ENCODE data around the gene TBK1. TPM values are rescaled to one million over a fixed set of nuclear protein-coding genes. Genes with fewer than 3 reads are reported as not detected.
A peak's percentile ranks its signal among the peaks of the same experiment; 100 is the strongest.

Gene TBK1
- total RNA-seq: 33.6 and 42.4 TPM in 2 replicates

- H3K9me3 Mint-ChIP-seq: no peaks in the 10 kb centered on the region
- H3K36me3 Mint-ChIP-seq (ENCODE audit: low read depth): peaks cover 31% of the 10 kb centered on the region
- DNase-seq (ENCODE audit: low spot score): peak; percentile 74
- no peaks in the 10 kb centered on the region for H3K27me3 Mint-ChIP-seq (ENCODE audit: insufficient read depth)
- peaks cover 47% of the 10 kb centered on the region for H3K4me1 Mint-ChIP-seq (ENCODE audit: low read depth)
- intact Hi-C loops (cut with micrococcal nuclease): loop anchor here (1.0 to 5.0 kb wide), 9 partner anchors 9 to 1850 kb away; partner anchors contain the start of genes GNS, KICS2 and XPOT
- H3K4me3 Mint-ChIP-seq: peak within 1 kb of the TSS; percentile 97
- peak within 1 kb of the TSS; percentile 94 for H3K27ac Mint-ChIP-seq
Observed at GRCh38 chr12:64451687-64452558, at the start of gene TBK1. Gene TBK1, plus strand, starts transcription at chr12:64452120. Its CDS starts 3,751 bp downstream, at chr12:64455871.

GRCh38 chr12:64402181-64402580 lies 49.7 kb upstream of the TBK1 start:
- Mint-ChIP-seq H3K9me3 (no peaks in the 10 kb centered on the region), H3K4me3 (no peak overlapping the region), H3K27ac (no peak overlapping the region), H3K27me3 (ENCODE audit: insufficient read depth) (no peaks in the 10 kb centered on the region), H3K36me3 (ENCODE audit: low read depth) (peaks cover 5% of the 10 kb centered on the region), H3K4me1 (ENCODE audit: low read depth) (peaks cover 15% of the 10 kb centered on the region)
- no peak for DNase-seq (ENCODE audit: low spot score)
- intact Hi-C loops (cut with micrococcal nuclease): loop anchor here (10.0 kb wide), 1 partner anchor 283 kb away; no protein-coding TSS in a partner anchor

- H3K4me1 Mint-ChIP-seq (ENCODE audit: low read depth): peaks cover 20% of the 10 kb centered on the region
- no peaks in the 10 kb centered on the region for H3K27me3 Mint-ChIP-seq (ENCODE audit: insufficient read depth)
- peaks cover 5% of the 10 kb centered on the region for H3K36me3 Mint-ChIP-seq (ENCODE audit: low read depth)
- DNase-seq (ENCODE audit: low spot score): peak; percentile 92
- H3K4me3 Mint-ChIP-seq: peak within 1 kb of the TSS; percentile 95
- no peaks in the 10 kb centered on the region for H3K9me3 Mint-ChIP-seq
- H3K27ac Mint-ChIP-seq: peak within 1 kb of the TSS; percentile 99
- intact Hi-C loops (cut with micrococcal nuclease): loop anchor here (1.0 to 10.0 kb wide), 9 partner anchors 19 to 1801 kb away; partner anchors contain the start of genes GNS, KICS2, LEMD3 and RASSF3
Observed at GRCh38 chr12:64403707-64404469, 48.0 kb upstream of the TBK1 start, which contains the start of gene XPOT. Gene XPOT, plus strand, starts transcription at chr12:64404392. Its CDS starts 5,644 bp downstream, at chr12:64410036.

- Mint-ChIP-seq H3K9me3 (no peaks in the 10 kb centered on the region), H3K27me3 (ENCODE audit: insufficient read depth) (no peaks in the 10 kb centered on the region), H3K36me3 (ENCODE audit: low read depth) (peaks cover 5% of the 10 kb centered on the region), H3K27ac (peak overlapping the region; percentile 99), H3K4me3 (peak overlapping the region; percentile 95), H3K4me1 (ENCODE audit: low read depth) (peaks cover 19% of the 10 kb centered on the region)
- intact Hi-C loops (cut with micrococcal nuclease): loop anchor here (1.0 to 10.0 kb wide), 11 partner anchors 14 to 1898 kb away; partner anchors contain the start of genes GNS, HELB, KICS2 and LEMD3
- peak; percentile 50 for DNase-seq (ENCODE audit: low spot score)
Observed at GRCh38 chr12:64404470-64405256, 47.3 kb upstream of the TBK1 start.

GRCh38 chr12:64407342-64408223 lies 44.3 kb upstream of the TBK1 start:
- Mint-ChIP-seq H3K4me3 (no peak overlapping the region), H3K27ac (peak overlapping the region; percentile 13), H3K9me3 (no peaks in the 10 kb centered on the region), H3K27me3 (ENCODE audit: insufficient read depth) (no peaks in the 10 kb centered on the region), H3K4me1 (ENCODE audit: low read depth) (peaks cover 15% of the 10 kb centered on the region), H3K36me3 (ENCODE audit: low read depth) (peaks cover 19% of the 10 kb centered on the region)
- intact Hi-C loops (cut with micrococcal nuclease): loop anchor here (10.0 kb wide), 1 partner anchor 277 kb away; no protein-coding TSS in a partner anchor
- no peak for DNase-seq (ENCODE audit: low spot score)

- DNase-seq (ENCODE audit: low spot score): no peak
- Mint-ChIP-seq H3K27me3 (ENCODE audit: insufficient read depth) (no peaks in the 10 kb centered on the region), H3K36me3 (ENCODE audit: low read depth) (peaks cover 38% of the 10 kb centered on the region), H3K27ac (no peak overlapping the region), H3K4me3 (no peak overlapping the region), H3K4me1 (ENCODE audit: low read depth) (peaks cover 22% of the 10 kb centered on the region), H3K9me3 (no peaks in the 10 kb centered on the region)
- intact Hi-C loops (cut with micrococcal nuclease): no loop called here
Observed at GRCh38 chr12:64411427-64411826, 40.5 kb upstream of the TBK1 start.

GRCh38 chr12:64412459-64412858 lies 39.5 kb upstream of the TBK1 start:
- no peaks in the 10 kb centered on the region for H3K27me3 Mint-ChIP-seq (ENCODE audit: insufficient read depth)
- no peak overlapping the region for H3K27ac Mint-ChIP-seq
- H3K4me1 Mint-ChIP-seq (ENCODE audit: low read depth): peaks cover 19% of the 10 kb centered on the region
- DNase-seq (ENCODE audit: low spot score): no peak
- H3K9me3 Mint-ChIP-seq: no peaks in the 10 kb centered on the region
- H3K4me3 Mint-ChIP-seq: no peak overlapping the region
- peaks cover 45% of the 10 kb centered on the region for H3K36me3 Mint-ChIP-seq (ENCODE audit: low read depth)
- intact Hi-C loops (cut with micrococcal nuclease): no loop called here

GRCh38 chr12:64413884-64414283 lies 38.0 kb upstream of the TBK1 start:
- no peak overlapping the region for H3K27ac Mint-ChIP-seq
- no peaks in the 10 kb centered on the region for H3K9me3 Mint-ChIP-seq
- DNase-seq (ENCODE audit: low spot score): no peak
- peaks cover 55% of the 10 kb centered on the region for H3K36me3 Mint-ChIP-seq (ENCODE audit: low read depth)
- peaks cover 24% of the 10 kb centered on the region for H3K4me1 Mint-ChIP-seq (ENCODE audit: low read depth)
- no peak overlapping the region for H3K4me3 Mint-ChIP-seq
- intact Hi-C loops (cut with micrococcal nuclease): no loop called here
- H3K27me3 Mint-ChIP-seq (ENCODE audit: insufficient read depth): no peaks in the 10 kb centered on the region

GRCh38 chr12:64418209-64418608 lies 33.7 kb upstream of the TBK1 start:
- intact Hi-C loops (cut with micrococcal nuclease): loop anchor here (1.0 kb wide), 1 partner anchor 13 kb away; no protein-coding TSS in a partner anchor
- Mint-ChIP-seq H3K36me3 (ENCODE audit: low read depth) (peaks cover 54% of the 10 kb centered on the region), H3K27me3 (ENCODE audit: insufficient read depth) (no peaks in the 10 kb centered on the region), H3K9me3 (no peaks in the 10 kb centered on the region), H3K4me1 (ENCODE audit: low read depth) (peaks cover 21% of the 10 kb centered on the region), H3K27ac (peak overlapping the region; percentile 87), H3K4me3 (no peak overlapping the region)
- DNase-seq (ENCODE audit: low spot score): no peak

GRCh38 chr12:64419696-64420095 lies 32.2 kb upstream of the TBK1 start:
- Mint-ChIP-seq H3K4me3 (no peak overlapping the region), H3K27ac (peak overlapping the region; percentile 73), H3K9me3 (no peaks in the 10 kb centered on the region), H3K27me3 (ENCODE audit: insufficient read depth) (no peaks in the 10 kb centered on the region), H3K4me1 (ENCODE audit: low read depth) (peaks cover 19% of the 10 kb centered on the region), H3K36me3 (ENCODE audit: low read depth) (peaks cover 53% of the 10 kb centered on the region)
- no peak for DNase-seq (ENCODE audit: low spot score)
- intact Hi-C loops (cut with micrococcal nuclease): loop anchor here (2.0 kb wide), 1 partner anchor 25 kb away; no protein-coding TSS in a partner anchor

- intact Hi-C loops (cut with micrococcal nuclease): no loop called here
- H3K36me3 Mint-ChIP-seq (ENCODE audit: low read depth): peaks cover 68% of the 10 kb centered on the region
- no peaks in the 10 kb centered on the region for H3K4me1 Mint-ChIP-seq (ENCODE audit: low read depth)
- no peak for DNase-seq (ENCODE audit: low spot score)
- H3K4me3 Mint-ChIP-seq: no peak overlapping the region
- no peaks in the 10 kb centered on the region for H3K9me3 Mint-ChIP-seq
- H3K27ac Mint-ChIP-seq: no peak overlapping the region
- no peaks in the 10 kb centered on the region for H3K27me3 Mint-ChIP-seq (ENCODE audit: insufficient read depth)
Observed at GRCh38 chr12:64427988-64428387, 23.9 kb upstream of the TBK1 start.

All from activated T-helper 1 cell treated with anti-CD3 and anti-CD28 coated beads, Interleukin-12 subunit alpha, Interleukin-12 subunit beta, Interleukin-2, Interleukin-4 antibody, amounts not matched to agents 30 ng/mL and 10 ng/mL and 1 ng/mL, durations not matched to agents 14 hours and 24 hours and 36 hours (primary cell).